PFSK-1 (cell line): ENCODE data around the gene CXCL12. TPM values are rescaled to one million over a fixed set of nuclear protein-coding genes. Genes with fewer than 3 reads are reported as not detected.

ENCODE experiments used
- FOXP2 ChIP-seq: optimal IDR thresholded peaks from 2 replicates; pipeline ENCODE3; 2011; ENCODE audit warnings: borderline replicate concordance, control low read depth, inconsistent platforms; ENCODE audit not compliant: insufficient read depth; ENCODE audit errors: extremely low read length, extremely low read depth
- POLR2AphosphoS5 ChIP-seq: IDR thresholded peaks from 2 replicates; pipeline ENCODE4 v1.6.1; 2012; ENCODE audit warnings: low read depth, mild to moderate bottlenecking, control low read depth, low read length, moderate library complexity
- SIN3A ChIP-seq: IDR thresholded peaks from 2 replicates; pipeline ENCODE4 v1.6.1; 2012; ENCODE audit warnings: mild to moderate bottlenecking, low read length, moderate library complexity, borderline replicate concordance; ENCODE audit not compliant: insufficient read depth
- TAF1 ChIP-seq: IDR thresholded peaks from 2 replicates; pipeline ENCODE4 v1.6.1; 2012; ENCODE audit warnings: low read length, control low read depth, borderline replicate concordance; ENCODE audit not compliant: insufficient read depth
- polyA plus RNA-seq: library from polyadenylated mRNA; unstranded; fragments of >200 nt; gene quantifications from one replicate; pipeline ENCODE4 v1.2.1, GENCODE V29; 2012; ENCODE audit warnings: low read depth, missing spikeins; ENCODE audit not compliant: insufficient read length
- TF ChIP-seq, protein P1 (sequence below), 2 experiments: IDR thresholded peaks; 2 replicates each; pipeline versions ENCODE4 v1.6.1 to v1.8.0; 2011 to 2012; ENCODE audit warnings: low read depth in 2 of 2, low read length in 2 of 2, control low read depth in 1 of 2, inconsistent platforms in 1 of 2, mild to moderate bottlenecking in 1 of 2, moderate library complexity in 1 of 2; ENCODE audit not compliant: insufficient read depth in 1 of 2

CXCL12 gene
- polyA plus RNA-seq = not detected

DNA sequence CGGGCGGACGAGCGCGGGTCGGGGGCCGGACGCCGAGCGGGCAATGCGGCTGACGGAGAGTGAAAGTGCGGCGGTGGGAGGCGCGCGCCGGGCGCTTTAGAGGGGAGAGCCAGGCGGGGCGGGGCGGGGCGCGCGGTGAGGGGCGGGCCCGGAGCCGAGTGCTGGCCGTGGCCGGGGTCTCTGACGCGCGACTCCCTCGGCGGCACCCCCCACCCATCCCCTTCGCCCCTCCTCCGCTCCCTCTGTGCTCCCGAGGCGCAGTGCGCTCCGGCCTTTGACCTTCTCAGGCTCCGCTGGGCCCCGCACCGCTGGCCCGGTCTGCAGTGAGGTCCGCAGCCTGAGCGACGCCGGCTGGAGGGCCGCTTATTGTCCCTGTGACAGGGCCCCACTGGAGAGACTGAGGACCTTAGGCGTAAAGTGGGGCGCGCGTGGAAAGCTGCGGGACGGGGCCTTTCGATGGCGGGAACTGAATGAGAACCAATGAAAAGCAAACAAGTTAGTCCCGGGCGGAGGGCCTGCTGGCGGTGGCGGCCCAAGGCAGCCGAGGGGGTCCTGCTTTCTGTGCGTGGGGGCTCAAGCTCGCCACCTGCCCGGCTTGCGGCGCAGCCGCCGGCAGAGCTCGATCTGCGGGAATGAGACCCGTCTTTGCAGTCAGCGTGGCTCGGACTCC is at the start of gene CXCL12:
CXCL12 (minus strand) TSS at position 72 of the 670 bp plus-strand sequence. CDS start 92 bp downstream, outside the sequence.
- TF ChIP-seq FOXP2 = no peak
- TF ChIP-seq TAF1 = no peak
- TF ChIP-seq, protein P1, sequence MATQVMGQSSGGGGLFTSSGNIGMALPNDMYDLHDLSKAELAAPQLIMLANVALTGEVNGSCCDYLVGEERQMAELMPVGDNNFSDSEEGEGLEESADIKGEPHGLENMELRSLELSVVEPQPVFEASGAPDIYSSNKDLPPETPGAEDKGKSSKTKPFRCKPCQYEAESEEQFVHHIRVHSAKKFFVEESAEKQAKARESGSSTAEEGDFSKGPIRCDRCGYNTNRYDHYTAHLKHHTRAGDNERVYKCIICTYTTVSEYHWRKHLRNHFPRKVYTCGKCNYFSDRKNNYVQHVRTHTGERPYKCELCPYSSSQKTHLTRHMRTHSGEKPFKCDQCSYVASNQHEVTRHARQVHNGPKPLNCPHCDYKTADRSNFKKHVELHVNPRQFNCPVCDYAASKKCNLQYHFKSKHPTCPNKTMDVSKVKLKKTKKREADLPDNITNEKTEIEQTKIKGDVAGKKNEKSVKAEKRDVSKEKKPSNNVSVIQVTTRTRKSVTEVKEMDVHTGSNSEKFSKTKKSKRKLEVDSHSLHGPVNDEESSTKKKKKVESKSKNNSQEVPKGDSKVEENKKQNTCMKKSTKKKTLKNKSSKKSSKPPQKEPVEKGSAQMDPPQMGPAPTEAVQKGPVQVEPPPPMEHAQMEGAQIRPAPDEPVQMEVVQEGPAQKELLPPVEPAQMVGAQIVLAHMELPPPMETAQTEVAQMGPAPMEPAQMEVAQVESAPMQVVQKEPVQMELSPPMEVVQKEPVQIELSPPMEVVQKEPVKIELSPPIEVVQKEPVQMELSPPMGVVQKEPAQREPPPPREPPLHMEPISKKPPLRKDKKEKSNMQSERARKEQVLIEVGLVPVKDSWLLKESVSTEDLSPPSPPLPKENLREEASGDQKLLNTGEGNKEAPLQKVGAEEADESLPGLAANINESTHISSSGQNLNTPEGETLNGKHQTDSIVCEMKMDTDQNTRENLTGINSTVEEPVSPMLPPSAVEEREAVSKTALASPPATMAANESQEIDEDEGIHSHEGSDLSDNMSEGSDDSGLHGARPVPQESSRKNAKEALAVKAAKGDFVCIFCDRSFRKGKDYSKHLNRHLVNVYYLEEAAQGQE (IDR thresholded peaks at IDR 0.05; ENCODE audit: insufficient read depth in 1 of 2, low read depth in 2 of 2, low read length in 2 of 2) = no peak
- TF ChIP-seq SIN3A = no peak
- TF ChIP-seq POLR2AphosphoS5 = no peak

DNA sequence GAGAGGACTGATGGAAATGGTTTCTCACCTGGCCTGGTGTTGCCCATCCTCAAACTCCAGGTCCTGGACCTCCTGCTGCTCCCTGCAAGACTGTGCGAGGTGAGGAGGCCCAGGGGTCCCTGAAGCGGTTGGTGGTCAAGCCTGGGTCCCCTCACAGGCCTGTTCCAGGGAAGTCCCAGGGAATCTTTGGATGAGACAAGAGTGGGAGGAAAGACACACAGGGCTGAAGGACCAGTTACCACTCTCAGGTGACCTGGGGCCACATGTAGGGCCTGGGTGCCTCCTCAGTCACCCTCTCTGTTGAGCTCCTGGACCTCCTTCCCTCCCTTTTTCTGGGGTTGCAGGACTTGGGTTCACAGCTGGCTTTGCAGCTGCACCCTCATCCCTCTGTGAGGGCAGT is 42.6 kb upstream of the CXCL12 start:
- TF ChIP-seq FOXP2 = no peak
- TF ChIP-seq, protein P1 (IDR thresholded peaks at IDR 0.05; ENCODE audit: insufficient read depth in 1 of 2, low read depth in 2 of 2, low read length in 2 of 2) = no peak
- TF ChIP-seq TAF1 = no peak
- no peak for TF ChIP-seq SIN3A
- no peak for TF ChIP-seq POLR2AphosphoS5

DNA sequence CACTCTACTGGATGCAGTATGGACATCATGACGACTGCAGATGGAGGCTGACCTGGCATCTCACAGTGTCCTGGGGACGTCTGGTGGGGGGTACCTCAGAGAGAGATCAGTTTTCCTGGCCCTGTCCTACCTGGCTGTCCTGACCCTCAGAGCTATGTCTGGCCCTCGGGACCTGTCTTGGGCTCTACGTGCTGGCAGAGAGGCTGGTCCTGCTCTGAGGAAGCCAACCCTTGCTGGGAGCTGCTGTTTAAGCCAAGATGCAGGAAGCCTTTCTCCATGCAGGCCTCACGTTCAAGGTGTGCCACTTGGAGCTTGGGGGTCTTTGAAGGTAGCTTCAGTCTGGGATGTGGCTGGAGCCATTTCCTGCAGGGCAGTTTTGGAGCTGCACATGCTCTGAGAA is 42.1 kb upstream of the CXCL12 start:
- TF ChIP-seq FOXP2 = no peak
- no peak for TF ChIP-seq POLR2AphosphoS5
- no peak for TF ChIP-seq SIN3A
- TF ChIP-seq TAF1 = no peak
- TF ChIP-seq, protein P1 (IDR thresholded peaks at IDR 0.05; ENCODE audit: insufficient read depth in 1 of 2, low read depth in 2 of 2, low read length in 2 of 2) = no peak

DNA sequence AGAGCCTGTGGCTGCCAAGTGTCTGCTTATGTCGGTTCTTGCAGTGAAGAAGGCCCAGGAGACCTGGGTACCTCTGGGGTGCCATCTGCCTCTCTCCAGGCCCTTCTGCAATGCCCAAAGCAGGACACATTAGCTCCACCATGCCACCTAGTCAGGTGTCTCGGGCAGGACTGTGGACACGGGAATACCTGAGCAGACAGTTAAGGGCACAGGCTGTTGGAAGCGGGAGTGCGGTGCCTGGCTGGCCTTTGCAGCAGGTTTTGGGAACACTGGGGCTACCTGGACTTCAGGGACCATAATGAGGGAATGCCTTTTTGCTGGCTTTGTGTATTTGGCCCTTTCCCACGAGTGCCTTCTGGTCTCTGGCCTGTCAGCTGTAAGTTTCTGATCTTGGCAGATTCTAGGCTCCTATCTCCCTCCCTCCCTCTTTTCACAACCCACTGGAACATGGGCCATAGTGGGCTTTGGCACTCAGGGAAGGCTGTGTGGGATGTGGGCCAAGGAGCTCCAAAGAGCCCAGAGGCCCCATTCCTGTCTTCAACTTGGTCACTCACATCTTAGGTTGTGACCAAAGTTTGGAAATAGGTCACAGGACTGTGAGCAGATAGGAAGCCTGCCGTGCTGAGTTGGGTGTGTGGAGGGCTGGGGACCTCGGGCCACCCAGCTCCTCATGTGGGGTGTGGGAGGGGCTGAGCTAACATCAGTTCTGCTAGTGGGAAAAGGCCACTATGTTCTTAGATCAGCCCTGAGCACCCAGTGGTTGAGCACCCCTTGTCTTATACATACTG is 41.5 kb upstream of the CXCL12 start:
- TF ChIP-seq SIN3A = no peak
- no peak for TF ChIP-seq POLR2AphosphoS5
- TF ChIP-seq, protein P1 (IDR thresholded peaks at IDR 0.05; ENCODE audit: insufficient read depth in 1 of 2, low read depth in 2 of 2, low read length in 2 of 2) = no peak
- no peak for TF ChIP-seq FOXP2
- TF ChIP-seq TAF1 = no peak
